Astrocyte (in vitro differentiated cells and primary cell): ENCODE measurements around the gene ADGRG2.

ENCODE experiments used
- EZH2 ChIP-seq: IDR thresholded peaks from 2 replicates; pipeline ENCODE4 v1.6.1; 2012; ENCODE audit warnings: mild to moderate bottlenecking, low read length, inconsistent platforms; ENCODE audit not compliant: insufficient read depth
- TF ChIP-seq, protein P1 (sequence below): IDR thresholded peaks from 2 replicates; pipeline ENCODE4 v1.5.1; 2011; ENCODE audit warnings: low read depth, mild to moderate bottlenecking, inconsistent platforms, low read length, moderate library complexity; ENCODE audit not compliant: insufficient read depth

- no peak for TF ChIP-seq EZH2
- TF ChIP-seq, protein P1, sequence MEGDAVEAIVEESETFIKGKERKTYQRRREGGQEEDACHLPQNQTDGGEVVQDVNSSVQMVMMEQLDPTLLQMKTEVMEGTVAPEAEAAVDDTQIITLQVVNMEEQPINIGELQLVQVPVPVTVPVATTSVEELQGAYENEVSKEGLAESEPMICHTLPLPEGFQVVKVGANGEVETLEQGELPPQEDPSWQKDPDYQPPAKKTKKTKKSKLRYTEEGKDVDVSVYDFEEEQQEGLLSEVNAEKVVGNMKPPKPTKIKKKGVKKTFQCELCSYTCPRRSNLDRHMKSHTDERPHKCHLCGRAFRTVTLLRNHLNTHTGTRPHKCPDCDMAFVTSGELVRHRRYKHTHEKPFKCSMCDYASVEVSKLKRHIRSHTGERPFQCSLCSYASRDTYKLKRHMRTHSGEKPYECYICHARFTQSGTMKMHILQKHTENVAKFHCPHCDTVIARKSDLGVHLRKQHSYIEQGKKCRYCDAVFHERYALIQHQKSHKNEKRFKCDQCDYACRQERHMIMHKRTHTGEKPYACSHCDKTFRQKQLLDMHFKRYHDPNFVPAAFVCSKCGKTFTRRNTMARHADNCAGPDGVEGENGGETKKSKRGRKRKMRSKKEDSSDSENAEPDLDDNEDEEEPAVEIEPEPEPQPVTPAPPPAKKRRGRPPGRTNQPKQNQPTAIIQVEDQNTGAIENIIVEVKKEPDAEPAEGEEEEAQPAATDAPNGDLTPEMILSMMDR, result no peak
Observed at GRCh38 chrX:18997916-18998315, 124.4 kb downstream of the ADGRG2 start.
